ENCODE results near the gene SEMA6C.

DNA sequence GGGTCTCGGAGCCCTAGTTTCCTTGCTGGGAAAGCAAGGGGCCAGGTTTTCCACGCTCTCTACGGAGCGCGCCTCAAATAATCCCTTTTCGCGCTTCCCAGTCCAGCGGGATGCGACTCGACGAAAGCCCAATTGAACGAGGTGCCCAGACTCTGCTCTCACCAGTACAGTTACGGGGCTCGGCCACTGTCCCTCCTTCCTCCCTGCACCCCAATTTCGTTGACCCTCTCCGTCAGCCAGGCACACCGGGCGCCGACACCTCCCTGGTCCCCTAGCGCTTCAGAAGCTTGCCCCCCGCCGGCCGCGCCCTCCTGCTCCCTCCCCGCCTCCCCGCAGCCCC lies 389 bp downstream of the SEMA6C start:
- TF ChIP-seq, protein P1, sequence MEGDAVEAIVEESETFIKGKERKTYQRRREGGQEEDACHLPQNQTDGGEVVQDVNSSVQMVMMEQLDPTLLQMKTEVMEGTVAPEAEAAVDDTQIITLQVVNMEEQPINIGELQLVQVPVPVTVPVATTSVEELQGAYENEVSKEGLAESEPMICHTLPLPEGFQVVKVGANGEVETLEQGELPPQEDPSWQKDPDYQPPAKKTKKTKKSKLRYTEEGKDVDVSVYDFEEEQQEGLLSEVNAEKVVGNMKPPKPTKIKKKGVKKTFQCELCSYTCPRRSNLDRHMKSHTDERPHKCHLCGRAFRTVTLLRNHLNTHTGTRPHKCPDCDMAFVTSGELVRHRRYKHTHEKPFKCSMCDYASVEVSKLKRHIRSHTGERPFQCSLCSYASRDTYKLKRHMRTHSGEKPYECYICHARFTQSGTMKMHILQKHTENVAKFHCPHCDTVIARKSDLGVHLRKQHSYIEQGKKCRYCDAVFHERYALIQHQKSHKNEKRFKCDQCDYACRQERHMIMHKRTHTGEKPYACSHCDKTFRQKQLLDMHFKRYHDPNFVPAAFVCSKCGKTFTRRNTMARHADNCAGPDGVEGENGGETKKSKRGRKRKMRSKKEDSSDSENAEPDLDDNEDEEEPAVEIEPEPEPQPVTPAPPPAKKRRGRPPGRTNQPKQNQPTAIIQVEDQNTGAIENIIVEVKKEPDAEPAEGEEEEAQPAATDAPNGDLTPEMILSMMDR (IDR thresholded peaks at IDR 0.05; ENCODE audit: borderline replicate concordance, extremely low read depth, low read length, poor library complexity, severe bottlenecking) = no peak
- TF ChIP-seq EZH2 (IDR thresholded peaks at IDR 0.05; ENCODE audit: borderline replicate concordance, low read depth, low read length, severe bottlenecking) = no peak

All from DND-41 (cell line).